Measurements from ENCODE around the gene SLC25A43. TPM values are rescaled to one million over a fixed set of nuclear protein-coding genes. Genes with fewer than 3 reads are reported as not detected.

Gene SLC25A43
- total and polyA plus RNA-seq, 2 of the 8 experiments (the other 6 are each of a cell fraction or from before 2014, with no cell fraction given), result 3.1 to 5.8 TPM

GRCh38 chrX:119465555-119465954, 66.4 kb downstream of the SLC25A43 start:
- Histone ChIP-seq H2BK120ac (replicated peaks; ENCODE audit: low read depth, low read length) (no peak overlapping the region), H3K36me3 (ENCODE audit: control insufficient read depth in 2 of 4, insufficient read depth in 4 of 4, low read length in 3 of 4) (peaks cover 0 to 9% (median 6%) of the 10 kb centered on the region in 4 experiments; a peak in 6 of 8 replicates), H3K4me3 (ENCODE audit: extremely low read depth in 1 of 4, insufficient read depth in 2 of 4, low read depth in 3 of 4, low read length in 4 of 4) (no peak overlapping the region), H2BK12ac (ENCODE audit: low read depth, low read length) (no peak overlapping the region), H4K5ac (ENCODE audit: insufficient read length, low read depth, low read length) (no peak overlapping the region), H3K79me1 (ENCODE audit: low read depth, low read length) (no peaks in the 10 kb centered on the region), H3K4me2 (ENCODE audit: insufficient read depth in 1 of 2, low read depth in 2 of 2, low read length in 2 of 2) (no peak overlapping the region), H2BK15ac (ENCODE audit: low read length) (no peak overlapping the region), H3K79me2 (ENCODE audit: control insufficient read depth in 1 of 2, insufficient read depth in 2 of 2, low read length in 2 of 2) (peaks cover 0 to 6% of the 10 kb centered on the region in 2 experiments; a peak in 2 of 4 replicates), H3K27ac (ENCODE audit: low read depth, low read length) (no peak overlapping the region), H3K4me1 (replicated peaks in 1 of 4; ENCODE audit: control insufficient read depth in 3 of 4, insufficient read depth in 4 of 4, low read length in 3 of 4) (peaks cover 0 to 12% (median 0%) of the 10 kb centered on the region in 4 experiments; a peak in 2 of 7 replicates), H3K4ac (replicated peaks; ENCODE audit: insufficient read length, low read depth, low read length) (no peak overlapping the region), H3K14ac (ENCODE audit: insufficient read length) (no peak overlapping the region), H4K20me1 (replicated peaks in 1 of 2; ENCODE audit: control insufficient read depth in 1 of 2, insufficient read depth in 2 of 2, low read length in 2 of 2) (peaks cover 2 to 7% of the 10 kb centered on the region in 2 experiments), H3K23ac (ENCODE audit: insufficient read length) (no peak overlapping the region), H2AFZ (ENCODE audit: low read length) (no peak overlapping the region), H3K9me3 (ENCODE audit: insufficient read depth in 2 of 2, low read depth in 1 of 2, low read length in 1 of 2) (no peaks in the 10 kb centered on the region), H2BK5ac (ENCODE audit: low read depth, low read length) (no peak overlapping the region), H3K18ac (ENCODE audit: extremely low read depth, low read length) (no peak overlapping the region), H3K23me2 (ENCODE audit: low read depth, low read length) (no peaks in the 10 kb centered on the region; the same call in 1 of the 2 replicates), H2AK5ac (ENCODE audit: low read depth, low read length) (no peak overlapping the region), H2BK20ac (ENCODE audit: low read length) (no peak overlapping the region), H3K9ac (replicated peaks in 1 of 4; ENCODE audit: extremely low read depth in 1 of 4, low read depth in 3 of 4, low read length in 3 of 4) (no peak overlapping the region), H3K56ac (replicated peaks; ENCODE audit: insufficient read length, low read depth, low read length) (no peak overlapping the region), H3K27me3 (replicated peaks in 1 of 4; ENCODE audit: control insufficient read depth in 3 of 4, extremely low read depth in 1 of 4, insufficient read depth in 3 of 4, low read length in 3 of 4) (no peaks in the 10 kb centered on the region), H4K8ac (ENCODE audit: extremely low read depth, insufficient read depth, low read length) (no peak overlapping the region), H4K91ac (replicated peaks; ENCODE audit: insufficient read length, low read length) (no peak overlapping the region)
- FAIRE-seq, result no peak
- CTCF ChIA-PET (ENCODE audit: partially characterized antibody), result interaction anchor here (0.9 to 1.3 kb wide), 2 partner anchors 17 to 69 kb away, joined by 3 read pairs; no protein-coding TSS in a partner anchor
- no peak for DNase-seq (ENCODE audit: low read depth in 1 of 2, low spot score in 2 of 2)
- WGBS, 2 experiments (ENCODE audit: extremely low coverage in 1 of 2, insufficient coverage in 1 of 2, insufficient read length in 1 of 2, insufficient replicate concordance in 2 of 2, low coverage in 1 of 2, low lambda C conversion rate in 2 of 2, missing lambda C conversion rate in 1 of 2), result 92% methylated on average over 3 of the region's 3 CpGs; no CpG with 5 or more reads in 1 of the 2 experiments
- POLR2A ChIA-PET (ENCODE audit: partially characterized antibody), result no interaction called here
- TF ChIP-seq MAX (IDR thresholded peaks at IDR 0.05), result no peak
- no peak for TF ChIP-seq KDM1A (IDR thresholded peaks at IDR 0.05; ENCODE audit: borderline replicate concordance, low read length)
- TF ChIP-seq RFX5 (IDR thresholded peaks at IDR 0.05; ENCODE audit: borderline replicate concordance, low read depth, low read length), result no peak
- no peak for TF ChIP-seq SIN3A (conservative IDR thresholded peaks at IDR 0.05 in 1 of 2, IDR thresholded peaks at IDR 0.05 in 1 of 2; ENCODE audit: low read depth in 1 of 2, low read length in 2 of 2)
- TF ChIP-seq TEAD4 (IDR thresholded peaks at IDR 0.05; ENCODE audit: low read depth, low read length), result no peak
- no peak for TF ChIP-seq RBBP5 (IDR thresholded peaks at IDR 0.05; ENCODE audit: borderline replicate concordance, low read depth, low read length)
- TF ChIP-seq JUND (IDR thresholded peaks at IDR 0.05; ENCODE audit: low read length), result no peak
- TF ChIP-seq ATF2 (IDR thresholded peaks at IDR 0.05; ENCODE audit: low read length), result no peak
- no peak for TF ChIP-seq CBX8 (IDR thresholded peaks at IDR 0.05; ENCODE audit: borderline replicate concordance, low read depth, low read length)
- TF ChIP-seq POLR2AphosphoS5 (IDR thresholded peaks at IDR 0.05; ENCODE audit: low read depth, low read length), result no peak
- no peak for TF ChIP-seq HDAC6 (IDR thresholded peaks at IDR 0.05; ENCODE audit: low read depth, low read length)
